Measurements from ENCODE around the gene MAN1C1. TPM values are rescaled to one million over a fixed set of nuclear protein-coding genes. Genes with fewer than 3 reads are reported as not detected.
"Not testable (repeated sequence)": the region's sequence is repeated elsewhere in the genome, so short reads cannot be mapped to it uniquely, and the experiment has no call there.

The MAN1C1 gene
- total RNA-seq, 1 experiment from 2014 or later: 9.3 TPM

DNA sequence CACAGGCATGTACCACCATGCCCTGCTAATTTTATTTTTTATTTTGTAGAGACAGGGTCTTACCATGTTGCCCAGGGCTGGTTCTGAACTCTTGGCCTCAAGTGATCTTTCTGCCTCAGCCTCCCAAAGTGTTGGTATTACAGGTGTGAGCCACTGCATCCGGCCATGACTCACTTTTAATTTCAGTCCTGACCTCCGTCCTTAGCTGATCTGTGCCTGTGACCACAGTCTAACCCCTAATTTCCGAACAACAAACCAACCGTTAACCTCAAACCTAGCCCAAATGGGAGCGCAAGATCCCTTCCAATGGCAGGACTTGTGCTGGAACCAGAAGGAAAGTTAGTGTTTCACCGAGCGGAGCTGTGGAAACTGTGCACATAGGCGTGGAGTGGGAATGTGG lies 29.3 kb upstream of the MAN1C1 start:
- no peak overlapping the region for H2BK20ac ChIP-seq (ENCODE audit: low read depth, low read length, poor library complexity, severe bottlenecking)
- H3K56ac ChIP-seq (ENCODE audit: insufficient read length, low read depth, low read length): no peak overlapping the region
- H3K18ac ChIP-seq (ENCODE audit: insufficient read length, low read depth, low read length): peak overlapping the region; percentile 2
- Mint-ChIP-seq H3K4me1 (peaks cover 41 to 46% of the 10 kb centered on the region in 2 experiments), H3K27me3 (ENCODE audit: low read depth) (0 out of 2 replicates have a peak, but pooled peaks cover 1% of the 10 kb centered on the region), H3K9me3 (peaks cover 3% of the 10 kb centered on the region in 2 experiments; a peak in 3 of 5 replicates), H3K27ac (peak overlapping the region; percentile 7 to 92 (median 56); a peak in 6 of 7 replicates), H3K4me3 (peak overlapping the region in 1 of 2 experiments; percentile 53; a peak in 3 of 5 replicates), H3K36me3 (ENCODE audit: insufficient read depth in 1 of 3, low read depth in 3 of 3) (no peaks in the 10 kb centered on the region; a peak in 2 of 7 replicates)
- H4K20me1 ChIP-seq (ENCODE audit: control insufficient read depth, insufficient read depth, insufficient read length): no peaks in the 10 kb centered on the region
- H4K8ac ChIP-seq (replicated peaks; ENCODE audit: insufficient read length, low read depth, low read length): no peak overlapping the region
- H3K23ac ChIP-seq (ENCODE audit: insufficient read length, low read depth, low read length): no peak overlapping the region
- no peaks in the 10 kb centered on the region for H3K9me3 ChIP-seq (ENCODE audit: control insufficient read depth, low read depth, low read length)
- H4K91ac ChIP-seq (ENCODE audit: insufficient read length, low read depth, low read length): no peak overlapping the region
- no peak overlapping the region for H3K4me2 ChIP-seq (ENCODE audit: insufficient read depth, insufficient read length, low read length)
- no peak overlapping the region for H3K27ac ChIP-seq (ENCODE audit: insufficient read length, low read depth, low read length)
- no CpG with 5 or more reads among the region's 8 CpGs for WGBS (ENCODE audit: extremely low coverage, insufficient read length, low lambda C conversion rate)
- H3K4me1 ChIP-seq (ENCODE audit: insufficient read depth, low read length): peaks cover 12% of the 10 kb centered on the region; the same call in 1 of the 2 replicates
- no peak for DNase-seq
- H3K14ac ChIP-seq (ENCODE audit: insufficient read depth, low read length): 0 out of 2 replicates have a peak overlapping the region, but pooled peaks have one; percentile 3
- H3K79me2 ChIP-seq (ENCODE audit: insufficient read depth, low read length): no peaks in the 10 kb centered on the region
- H2BK5ac ChIP-seq (ENCODE audit: insufficient read length, low read length): no peak overlapping the region
- H2BK120ac ChIP-seq (ENCODE audit: low read depth, low read length, poor library complexity, severe bottlenecking): no peak overlapping the region
- no peaks in the 10 kb centered on the region for H3K79me1 ChIP-seq (ENCODE audit: insufficient read depth, low read depth, low read length, poor library complexity, severe bottlenecking)
- no peaks in the 10 kb centered on the region for H3K23me2 ChIP-seq (ENCODE audit: insufficient read length, low read depth, low read length, poor library complexity, severe bottlenecking)
- TF ChIP-seq, protein P1, sequence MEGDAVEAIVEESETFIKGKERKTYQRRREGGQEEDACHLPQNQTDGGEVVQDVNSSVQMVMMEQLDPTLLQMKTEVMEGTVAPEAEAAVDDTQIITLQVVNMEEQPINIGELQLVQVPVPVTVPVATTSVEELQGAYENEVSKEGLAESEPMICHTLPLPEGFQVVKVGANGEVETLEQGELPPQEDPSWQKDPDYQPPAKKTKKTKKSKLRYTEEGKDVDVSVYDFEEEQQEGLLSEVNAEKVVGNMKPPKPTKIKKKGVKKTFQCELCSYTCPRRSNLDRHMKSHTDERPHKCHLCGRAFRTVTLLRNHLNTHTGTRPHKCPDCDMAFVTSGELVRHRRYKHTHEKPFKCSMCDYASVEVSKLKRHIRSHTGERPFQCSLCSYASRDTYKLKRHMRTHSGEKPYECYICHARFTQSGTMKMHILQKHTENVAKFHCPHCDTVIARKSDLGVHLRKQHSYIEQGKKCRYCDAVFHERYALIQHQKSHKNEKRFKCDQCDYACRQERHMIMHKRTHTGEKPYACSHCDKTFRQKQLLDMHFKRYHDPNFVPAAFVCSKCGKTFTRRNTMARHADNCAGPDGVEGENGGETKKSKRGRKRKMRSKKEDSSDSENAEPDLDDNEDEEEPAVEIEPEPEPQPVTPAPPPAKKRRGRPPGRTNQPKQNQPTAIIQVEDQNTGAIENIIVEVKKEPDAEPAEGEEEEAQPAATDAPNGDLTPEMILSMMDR (conservative IDR thresholded peaks at IDR 0.05): no peak
- H3K27me3 ChIP-seq (ENCODE audit: insufficient read depth, low read length): no peaks in the 10 kb centered on the region
- no peak overlapping the region for H4K5ac ChIP-seq (ENCODE audit: insufficient read length, low read depth, low read length)
- no peak overlapping the region for H2AFZ ChIP-seq (ENCODE audit: low read length)
- H3T11ph ChIP-seq (ENCODE audit: low read length): no peak overlapping the region
- no peak overlapping the region for H2AK5ac ChIP-seq (ENCODE audit: insufficient read length, low read length)
- no peak overlapping the region for H3K9ac ChIP-seq (ENCODE audit: extremely low read depth, insufficient read length, low read length)
- no peak overlapping the region for H2BK12ac ChIP-seq (ENCODE audit: insufficient read length, low read depth, low read length)
- H3K4ac ChIP-seq (ENCODE audit: low read depth, low read length): no peak overlapping the region
- H2BK15ac ChIP-seq (ENCODE audit: low read depth, low read length): no peak overlapping the region

DNA sequence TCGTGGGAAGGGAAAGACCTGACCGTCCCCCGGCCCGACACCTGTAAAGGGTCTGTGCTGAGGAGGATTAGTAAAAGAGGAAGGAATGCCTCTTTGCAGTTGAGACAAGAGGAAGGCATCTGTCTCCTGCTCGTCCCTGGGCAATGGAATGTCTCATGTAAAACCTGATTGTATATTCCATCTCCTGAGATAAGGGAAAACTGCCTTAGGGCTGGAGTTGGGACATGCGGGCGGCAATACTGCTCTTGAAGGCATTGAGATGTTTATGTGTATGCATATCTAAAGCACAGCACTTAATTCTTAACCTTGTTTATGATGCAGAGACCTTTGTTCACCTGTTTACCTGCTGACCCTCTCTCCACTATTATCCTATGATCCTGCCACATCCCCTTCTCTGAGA lies 28.4 kb upstream of the MAN1C1 start:
- not testable (repeated sequence) for H2BK15ac ChIP-seq (ENCODE audit: low read depth, low read length); H2BK20ac ChIP-seq (ENCODE audit: low read depth, low read length, poor library complexity, severe bottlenecking); H2AK5ac ChIP-seq (ENCODE audit: insufficient read length, low read length); H3K9me3 Mint-ChIP-seq; H3K56ac ChIP-seq (ENCODE audit: insufficient read length, low read depth, low read length); H4K20me1 ChIP-seq (ENCODE audit: control insufficient read depth, insufficient read depth, insufficient read length); H2BK120ac ChIP-seq (ENCODE audit: low read depth, low read length, poor library complexity, severe bottlenecking); H3K36me3 Mint-ChIP-seq (ENCODE audit: insufficient read depth in 1 of 3, low read depth in 3 of 3); H3K9ac ChIP-seq (ENCODE audit: extremely low read depth, insufficient read length, low read length); H2AFZ ChIP-seq (ENCODE audit: low read length); H3K79me2 ChIP-seq (ENCODE audit: insufficient read depth, low read length); H3K23me2 ChIP-seq (ENCODE audit: insufficient read length, low read depth, low read length, poor library complexity, severe bottlenecking); H4K91ac ChIP-seq (ENCODE audit: insufficient read length, low read depth, low read length); H3K4ac ChIP-seq (ENCODE audit: low read depth, low read length); H4K5ac ChIP-seq (ENCODE audit: insufficient read length, low read depth, low read length); H3K9me3 ChIP-seq (ENCODE audit: control insufficient read depth, low read depth, low read length); H4K8ac ChIP-seq (replicated peaks; ENCODE audit: insufficient read length, low read depth, low read length); H3K23ac ChIP-seq (ENCODE audit: insufficient read length, low read depth, low read length); H2BK5ac ChIP-seq (ENCODE audit: insufficient read length, low read length); H3K27me3 ChIP-seq (ENCODE audit: insufficient read depth, low read length); H3T11ph ChIP-seq (ENCODE audit: low read length); H3K79me1 ChIP-seq (ENCODE audit: insufficient read depth, low read depth, low read length, poor library complexity, severe bottlenecking); H3K27ac ChIP-seq (ENCODE audit: insufficient read length, low read depth, low read length); H2BK12ac ChIP-seq (ENCODE audit: insufficient read length, low read depth, low read length); H3K18ac ChIP-seq (ENCODE audit: insufficient read length, low read depth, low read length); H3K27me3 Mint-ChIP-seq (ENCODE audit: low read depth); H3K14ac ChIP-seq (ENCODE audit: insufficient read depth, low read length); H3K4me2 ChIP-seq (ENCODE audit: insufficient read depth, insufficient read length, low read length)
- H3K27ac Mint-ChIP-seq: peak overlapping the region; percentile 64 to 92 (median 73); a peak in 5 of 7 replicates
- H3K4me1 ChIP-seq (ENCODE audit: insufficient read depth, low read length): peaks cover 12% of the 10 kb centered on the region; the same call in 1 of the 2 replicates
- DNase-seq: peak; percentile 62
- H3K4me1 Mint-ChIP-seq: peaks cover 43 to 46% of the 10 kb centered on the region in 2 experiments
- H3K4me3 Mint-ChIP-seq: peak overlapping the region in 1 of 2 experiments; percentile 43; a peak in 3 of 5 replicates
- WGBS (ENCODE audit: extremely low coverage, insufficient read length, low lambda C conversion rate): no CpG with 5 or more reads among the region's 7 CpGs
